ENCODE data around the gene GUK1.

DNA sequence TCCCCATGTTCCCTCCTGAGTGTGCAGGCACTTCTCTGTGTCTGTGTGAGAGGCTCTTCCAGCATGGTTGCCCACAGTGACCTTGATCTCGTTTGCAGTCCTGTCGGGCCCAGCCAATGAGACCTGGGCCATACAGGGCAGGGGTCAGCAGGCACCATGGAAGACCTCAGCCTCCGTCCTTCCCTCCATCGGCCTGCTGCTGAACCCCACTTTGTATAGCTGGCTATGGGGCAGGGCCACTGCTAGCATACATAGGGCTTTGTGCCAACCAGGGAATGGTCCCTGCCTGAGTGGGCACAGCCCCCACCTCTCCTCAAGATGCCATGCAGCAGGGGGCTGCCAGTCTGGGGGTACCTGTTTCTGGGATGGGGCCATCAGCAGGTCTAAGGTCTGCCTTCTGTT is 40.7 kb upstream of the GUK1 start:
- TF ChIP-seq, protein P1, sequence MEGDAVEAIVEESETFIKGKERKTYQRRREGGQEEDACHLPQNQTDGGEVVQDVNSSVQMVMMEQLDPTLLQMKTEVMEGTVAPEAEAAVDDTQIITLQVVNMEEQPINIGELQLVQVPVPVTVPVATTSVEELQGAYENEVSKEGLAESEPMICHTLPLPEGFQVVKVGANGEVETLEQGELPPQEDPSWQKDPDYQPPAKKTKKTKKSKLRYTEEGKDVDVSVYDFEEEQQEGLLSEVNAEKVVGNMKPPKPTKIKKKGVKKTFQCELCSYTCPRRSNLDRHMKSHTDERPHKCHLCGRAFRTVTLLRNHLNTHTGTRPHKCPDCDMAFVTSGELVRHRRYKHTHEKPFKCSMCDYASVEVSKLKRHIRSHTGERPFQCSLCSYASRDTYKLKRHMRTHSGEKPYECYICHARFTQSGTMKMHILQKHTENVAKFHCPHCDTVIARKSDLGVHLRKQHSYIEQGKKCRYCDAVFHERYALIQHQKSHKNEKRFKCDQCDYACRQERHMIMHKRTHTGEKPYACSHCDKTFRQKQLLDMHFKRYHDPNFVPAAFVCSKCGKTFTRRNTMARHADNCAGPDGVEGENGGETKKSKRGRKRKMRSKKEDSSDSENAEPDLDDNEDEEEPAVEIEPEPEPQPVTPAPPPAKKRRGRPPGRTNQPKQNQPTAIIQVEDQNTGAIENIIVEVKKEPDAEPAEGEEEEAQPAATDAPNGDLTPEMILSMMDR (conservative IDR thresholded peaks at IDR 0.05; ENCODE audit: low read length) = no peak
- TF ChIP-seq EZH2phosphoT487 (IDR thresholded peaks at IDR 0.05; ENCODE audit: borderline replicate concordance) = no peak

Data from Loucy (cell line).